Measurements from ENCODE around the gene ZNF302. TPM values are rescaled to one million over a fixed set of nuclear protein-coding genes. Genes with fewer than 3 reads are reported as not detected.

Gene ZNF302
- polyA plus RNA-seq, 1 experiment: 29.1 TPM

DNA sequence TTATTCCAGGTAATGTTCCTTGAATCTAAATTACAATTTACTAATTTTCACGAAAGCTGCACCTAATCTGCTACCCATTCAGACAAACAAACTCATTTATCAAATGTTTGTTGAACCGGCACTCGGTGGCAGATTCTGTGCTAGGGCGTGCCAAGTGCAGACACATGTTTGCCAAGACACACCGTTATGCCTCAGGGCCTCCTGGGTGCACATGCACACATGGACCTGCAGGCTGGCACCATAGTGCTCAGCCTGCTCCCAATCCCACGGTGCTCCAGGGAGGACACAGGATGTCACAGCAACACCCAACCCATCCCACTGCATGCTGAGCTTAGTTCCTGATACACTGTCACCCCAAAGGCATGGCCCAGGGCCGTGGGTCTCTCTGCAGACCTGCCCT is 8.2 kb upstream of the ZNF302 start:
- CTCF ChIA-PET: no interaction called here
- Histone ChIP-seq H3K9me3 (ENCODE audit: control insufficient read depth, insufficient read depth, low read length) (peaks cover 16% of the 10 kb centered on the region; the same call in 1 of the 2 replicates), H3K27ac (ENCODE audit: low read depth, low read length) (no peak overlapping the region), H3K27me3 (ENCODE audit: control insufficient read depth, insufficient read depth, low read length) (no peaks in the 10 kb centered on the region), H3K4me3 (ENCODE audit: low read depth, low read length) (no peak overlapping the region)
- POLR2A ChIA-PET: no interaction called here
- TF ChIP-seq, protein P1, sequence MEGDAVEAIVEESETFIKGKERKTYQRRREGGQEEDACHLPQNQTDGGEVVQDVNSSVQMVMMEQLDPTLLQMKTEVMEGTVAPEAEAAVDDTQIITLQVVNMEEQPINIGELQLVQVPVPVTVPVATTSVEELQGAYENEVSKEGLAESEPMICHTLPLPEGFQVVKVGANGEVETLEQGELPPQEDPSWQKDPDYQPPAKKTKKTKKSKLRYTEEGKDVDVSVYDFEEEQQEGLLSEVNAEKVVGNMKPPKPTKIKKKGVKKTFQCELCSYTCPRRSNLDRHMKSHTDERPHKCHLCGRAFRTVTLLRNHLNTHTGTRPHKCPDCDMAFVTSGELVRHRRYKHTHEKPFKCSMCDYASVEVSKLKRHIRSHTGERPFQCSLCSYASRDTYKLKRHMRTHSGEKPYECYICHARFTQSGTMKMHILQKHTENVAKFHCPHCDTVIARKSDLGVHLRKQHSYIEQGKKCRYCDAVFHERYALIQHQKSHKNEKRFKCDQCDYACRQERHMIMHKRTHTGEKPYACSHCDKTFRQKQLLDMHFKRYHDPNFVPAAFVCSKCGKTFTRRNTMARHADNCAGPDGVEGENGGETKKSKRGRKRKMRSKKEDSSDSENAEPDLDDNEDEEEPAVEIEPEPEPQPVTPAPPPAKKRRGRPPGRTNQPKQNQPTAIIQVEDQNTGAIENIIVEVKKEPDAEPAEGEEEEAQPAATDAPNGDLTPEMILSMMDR (IDR thresholded peaks at IDR 0.05; ENCODE audit: low read depth, low read length): no peak
- DNase-seq (ENCODE audit: low read depth, low spot score): no peak

DNA sequence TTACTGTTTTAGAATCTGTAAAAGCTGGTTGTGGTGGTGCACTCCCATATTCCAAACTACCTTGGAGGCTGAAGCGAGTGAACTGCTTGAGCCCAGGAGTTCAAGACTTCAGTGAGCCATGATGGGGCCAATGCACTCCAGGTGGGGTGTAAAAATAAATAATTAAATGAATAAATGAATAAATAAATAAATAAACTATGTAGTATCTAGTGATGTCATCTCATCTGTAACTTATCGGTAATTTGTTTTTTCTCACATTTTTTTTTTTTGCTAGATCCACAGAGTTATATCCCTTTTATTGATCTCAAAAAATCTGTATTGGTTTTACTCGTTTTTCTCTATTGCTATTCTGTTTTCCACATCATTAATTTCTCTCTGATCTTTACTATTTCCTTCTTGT is 5.5 kb upstream of the ZNF302 start:
- no peaks in the 10 kb centered on the region for H3K27me3 ChIP-seq (ENCODE audit: control insufficient read depth, insufficient read depth, low read length)
- TF ChIP-seq, protein P1 (IDR thresholded peaks at IDR 0.05; ENCODE audit: low read depth, low read length): no peak
- CTCF ChIA-PET: no interaction called here
- no peak overlapping the region for H3K4me3 ChIP-seq (ENCODE audit: low read depth, low read length)
- no peak for DNase-seq (ENCODE audit: low read depth, low spot score)
- POLR2A ChIA-PET: no interaction called here
- H3K27ac ChIP-seq (ENCODE audit: low read depth, low read length): no peak overlapping the region
- peaks cover 12% of the 10 kb centered on the region; the same call in 1 of the 2 replicates for H3K9me3 ChIP-seq (ENCODE audit: control insufficient read depth, insufficient read depth, low read length)

DNA sequence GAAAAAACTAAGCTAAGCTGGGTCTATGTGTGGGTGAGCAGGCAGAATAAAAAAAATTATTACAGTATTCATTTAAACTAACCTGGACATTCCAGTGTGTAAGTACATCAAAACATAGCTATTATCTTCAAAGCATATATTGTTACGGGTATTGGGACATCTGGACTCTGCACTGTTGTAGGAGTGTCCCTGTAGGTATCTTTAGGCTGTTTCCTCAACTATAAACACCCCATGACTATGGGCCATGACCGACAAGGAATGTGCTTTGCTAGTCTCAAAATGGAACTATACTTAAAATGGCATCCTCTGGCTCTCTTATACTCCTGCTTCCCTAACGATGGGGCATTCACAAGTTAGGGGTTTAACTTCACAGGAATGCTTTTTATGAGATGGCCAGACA is 3.9 kb upstream of the ZNF302 start:
- Histone ChIP-seq H3K9me3 (ENCODE audit: control insufficient read depth, insufficient read depth, low read length) (peaks cover 4% of the 10 kb centered on the region; the same call in 1 of the 2 replicates), H3K27me3 (ENCODE audit: control insufficient read depth, insufficient read depth, low read length) (no peaks in the 10 kb centered on the region), H3K4me3 (ENCODE audit: low read depth, low read length) (no peak overlapping the region), H3K27ac (ENCODE audit: low read depth, low read length) (no peak overlapping the region)
- no peak for DNase-seq (ENCODE audit: low read depth, low spot score)
- TF ChIP-seq, protein P1 (IDR thresholded peaks at IDR 0.05; ENCODE audit: low read depth, low read length): no peak
- CTCF ChIA-PET: interaction anchor here (1.1 kb wide), 1 partner anchor 40 kb away, joined by 4 read pairs; no protein-coding TSS in a partner anchor
- POLR2A ChIA-PET: no interaction called here

DNA sequence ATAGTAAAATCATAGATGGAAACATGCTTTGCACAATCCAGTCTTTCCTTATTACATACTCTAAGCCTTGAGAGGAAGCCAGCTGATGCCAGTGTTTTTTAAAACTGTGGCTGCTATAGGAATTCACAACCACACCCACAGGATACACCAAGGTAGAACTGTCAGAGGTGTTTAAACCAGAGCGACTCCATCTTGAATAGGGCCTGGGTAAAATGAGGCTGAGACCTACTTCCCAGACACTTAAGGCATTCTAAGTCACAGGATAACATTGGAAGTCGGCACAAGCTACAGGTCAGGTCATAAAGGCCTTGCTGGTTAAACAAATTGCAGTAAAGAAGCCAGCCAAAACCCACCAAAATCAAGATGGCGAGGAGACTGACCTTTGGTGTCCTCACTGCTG is 2.2 kb upstream of the ZNF302 start:
- H3K9me3 ChIP-seq (ENCODE audit: control insufficient read depth, insufficient read depth, low read length): peaks cover 13% of the 10 kb centered on the region
- DNase-seq (ENCODE audit: low read depth, low spot score): no peak
- ChIA-PET CTCF (no interaction called here), POLR2A (no interaction called here)
- H3K4me3 ChIP-seq (ENCODE audit: low read depth, low read length): no peak overlapping the region
- H3K27ac ChIP-seq (ENCODE audit: low read depth, low read length): no peak overlapping the region
- H3K27me3 ChIP-seq (ENCODE audit: control insufficient read depth, insufficient read depth, low read length): no peaks in the 10 kb centered on the region
- TF ChIP-seq, protein P1 (IDR thresholded peaks at IDR 0.05; ENCODE audit: low read depth, low read length): no peak

DNA sequence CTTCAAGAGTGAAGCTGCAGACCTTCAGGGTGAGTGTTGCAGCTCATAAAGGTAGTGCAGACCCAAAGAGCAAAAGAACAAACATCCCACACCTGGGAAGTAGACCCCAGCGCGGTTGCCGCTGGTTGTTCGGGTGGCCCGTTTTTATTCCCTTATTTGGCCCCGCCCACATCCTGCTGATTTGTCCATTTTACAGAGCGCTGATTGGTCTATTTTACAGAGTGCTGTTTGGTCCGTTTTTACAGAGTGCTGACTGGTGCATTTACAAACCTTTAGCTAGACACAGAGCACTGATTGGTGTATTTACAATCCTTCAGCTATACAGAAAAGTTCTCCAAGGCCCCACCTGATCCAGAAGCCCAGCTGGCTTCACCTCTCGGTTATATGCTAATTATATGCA is 1.6 kb upstream of the ZNF302 start:
- peaks cover 13% of the 10 kb centered on the region for H3K9me3 ChIP-seq (ENCODE audit: control insufficient read depth, insufficient read depth, low read length)
- ChIA-PET CTCF (interaction anchor here (0.6 to 0.8 kb wide), 2 partner anchors 37 to 1133 kb away, joined by 3 to 4 read pairs; no protein-coding TSS in a partner anchor), POLR2A (no interaction called here)
- DNase-seq (ENCODE audit: low read depth, low spot score): no peak
- no peaks in the 10 kb centered on the region for H3K27me3 ChIP-seq (ENCODE audit: control insufficient read depth, insufficient read depth, low read length)
- no peak overlapping the region for H3K27ac ChIP-seq (ENCODE audit: low read depth, low read length)
- TF ChIP-seq, protein P1 (IDR thresholded peaks at IDR 0.05; ENCODE audit: low read depth, low read length): no peak
- no peak overlapping the region for H3K4me3 ChIP-seq (ENCODE audit: low read depth, low read length)

Data from AG04450 (cell line).